OCI-LY3 (cell line): ENCODE measurements around the gene ITGA11.

Experiments used
- H2AFZ ChIP-seq: fragments of 200-600, 300-600 bp; shearing (Covaris generic); 2 replicates; pipeline ENCODE4 v1.6.0; 2014; ENCODE audit warnings: antibody characterized with exemption, low read depth, low read length
- H3K27ac ChIP-seq: fragments of 200-600, 300-600 bp; sonication (generic); 2 replicates; pipeline ENCODE4 v1.5.1; 2014; ENCODE audit warnings: mild to moderate bottlenecking, low read length, moderate library complexity, mixed read lengths
- H3K27me3 ChIP-seq: fragments of 200-600, 300-600 bp; sonication (generic); 2 replicates; pipeline ENCODE4 v1.6.1; 2014; ENCODE audit warnings: low read depth, low read length, mixed read lengths
- H3K36me3 ChIP-seq: fragments of 200-600, 300-600 bp; sonication (generic); replicated peaks from 2 replicates; pipeline ENCODE3; 2014; ENCODE audit warnings: low read depth, low read length, mixed read lengths
- H3K4me1 ChIP-seq: fragments of 300-600, 200-600 bp; sonication (generic); 2 replicates; pipeline ENCODE4 v1.6.1; 2014; ENCODE audit warnings: low read length, mixed read lengths
- H3K4me2 ChIP-seq: fragments of 200-600, 300-600 bp; sonication (generic); 2 replicates; pipeline ENCODE4 v1.6.1; 2014; ENCODE audit warnings: low read length, mixed read lengths
- H3K4me3 ChIP-seq: fragments of 300-600, 200-600 bp; sonication (generic); 2 replicates; pipeline ENCODE4 v1.5.1; 2014; ENCODE audit warnings: antibody characterized with exemption, mild to moderate bottlenecking, low read length, moderate library complexity
- H3K79me2 ChIP-seq: fragments of 300-600, 200-600 bp; shearing (Covaris generic); 2 replicates; pipeline ENCODE4 v1.6.1; 2014; ENCODE audit warnings: mild to moderate bottlenecking, low read length, mixed read lengths
- H3K9ac ChIP-seq: fragments of 300-600, 200-600 bp; shearing (Covaris generic); 2 replicates; pipeline ENCODE4 v1.6.0; 2014; ENCODE audit warnings: mild to moderate bottlenecking, low read length, moderate library complexity
- H3K9me3 ChIP-seq: fragments of 200-600, 300-600 bp; shearing (Covaris generic); 2 replicates; pipeline ENCODE4 v1.6.1; 2014; ENCODE audit warnings: low read length, mixed read lengths; ENCODE audit not compliant: insufficient read depth
- H4K20me1 ChIP-seq: fragments of 200-600, 300-600 bp; sonication (generic); 2 replicates; pipeline ENCODE4 v1.6.1; 2016; ENCODE audit warnings: low read length, mixed read lengths; ENCODE audit not compliant: insufficient read depth
- EZH2phosphoT487 ChIP-seq: fragments of 200-600 bp; shearing (Covaris generic); IDR thresholded peaks from 2 replicates; pipeline ENCODE4 v1.6.1; 2018; ENCODE audit warnings: antibody characterized with exemption, mixed run types, low read depth
- TF ChIP-seq, protein P1 (sequence below): fragments of 200-600, 300-600 bp; sonication (generic); IDR thresholded peaks from 2 replicates; pipeline ENCODE4 v1.5.1; 2014; ENCODE audit warnings: antibody characterized with exemption, low read length, low read depth

Gene ITGA11

GRCh38 chr15:68410466-68411342 lies 21.3 kb downstream of the ITGA11 start:
- Histone ChIP-seq H3K27me3 (no peaks in the 10 kb centered on the region), H3K27ac (no peak overlapping the region)
- no peak for TF ChIP-seq EZH2phosphoT487
- TF ChIP-seq, protein P1, sequence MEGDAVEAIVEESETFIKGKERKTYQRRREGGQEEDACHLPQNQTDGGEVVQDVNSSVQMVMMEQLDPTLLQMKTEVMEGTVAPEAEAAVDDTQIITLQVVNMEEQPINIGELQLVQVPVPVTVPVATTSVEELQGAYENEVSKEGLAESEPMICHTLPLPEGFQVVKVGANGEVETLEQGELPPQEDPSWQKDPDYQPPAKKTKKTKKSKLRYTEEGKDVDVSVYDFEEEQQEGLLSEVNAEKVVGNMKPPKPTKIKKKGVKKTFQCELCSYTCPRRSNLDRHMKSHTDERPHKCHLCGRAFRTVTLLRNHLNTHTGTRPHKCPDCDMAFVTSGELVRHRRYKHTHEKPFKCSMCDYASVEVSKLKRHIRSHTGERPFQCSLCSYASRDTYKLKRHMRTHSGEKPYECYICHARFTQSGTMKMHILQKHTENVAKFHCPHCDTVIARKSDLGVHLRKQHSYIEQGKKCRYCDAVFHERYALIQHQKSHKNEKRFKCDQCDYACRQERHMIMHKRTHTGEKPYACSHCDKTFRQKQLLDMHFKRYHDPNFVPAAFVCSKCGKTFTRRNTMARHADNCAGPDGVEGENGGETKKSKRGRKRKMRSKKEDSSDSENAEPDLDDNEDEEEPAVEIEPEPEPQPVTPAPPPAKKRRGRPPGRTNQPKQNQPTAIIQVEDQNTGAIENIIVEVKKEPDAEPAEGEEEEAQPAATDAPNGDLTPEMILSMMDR, result no peak

GRCh38 chr15:68409736-68410370 lies 22.1 kb downstream of the ITGA11 start:
- no peak overlapping the region for H2AFZ ChIP-seq

More at GRCh38 chr15:68410466-68411342, 21.3 kb downstream of the ITGA11 start:
- no peaks in the 10 kb centered on the region for H3K36me3 ChIP-seq
- no peak overlapping the region for H3K9ac ChIP-seq
- no peak overlapping the region for H3K4me2 ChIP-seq
- H2AFZ ChIP-seq, result no peak overlapping the region
- H4K20me1 ChIP-seq, result no peaks in the 10 kb centered on the region
- no peaks in the 10 kb centered on the region for H3K9me3 ChIP-seq
- H3K4me1 ChIP-seq, result no peaks in the 10 kb centered on the region
- no peak overlapping the region for H3K4me3 ChIP-seq
- H3K79me2 ChIP-seq, result no peaks in the 10 kb centered on the region

DNA sequence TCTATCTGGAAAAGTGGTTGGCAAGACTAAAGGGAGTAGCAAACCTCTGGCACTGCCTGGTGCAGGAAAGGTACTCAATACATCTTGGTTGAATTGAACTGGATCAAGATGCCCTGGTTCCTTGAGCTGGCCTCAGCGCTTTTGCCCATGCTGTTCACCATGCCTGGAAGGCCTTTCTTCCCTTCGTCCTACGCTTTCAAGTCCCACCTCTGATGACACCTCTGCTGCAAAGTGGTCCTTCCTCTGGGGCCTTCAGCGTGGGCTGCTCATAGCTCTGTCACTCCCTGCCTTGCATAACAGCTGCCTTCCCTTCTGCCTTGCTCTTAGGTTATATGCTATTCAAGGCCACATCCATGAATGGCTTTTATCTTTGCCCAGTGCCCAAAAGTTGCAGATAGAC lies 23.0 kb downstream of the ITGA11 start:
- no peaks in the 10 kb centered on the region for H3K27me3 ChIP-seq
- H3K27ac ChIP-seq, result no peak overlapping the region
- H4K20me1 ChIP-seq, result no peaks in the 10 kb centered on the region
- H3K4me2 ChIP-seq, result no peak overlapping the region
- no peaks in the 10 kb centered on the region for H3K4me1 ChIP-seq
- no peak overlapping the region for H3K9ac ChIP-seq
- no peak for TF ChIP-seq EZH2phosphoT487
- TF ChIP-seq, protein P1, result no peak
- no peaks in the 10 kb centered on the region for H3K9me3 ChIP-seq
- H2AFZ ChIP-seq, result no peak overlapping the region
- no peaks in the 10 kb centered on the region for H3K36me3 ChIP-seq
- H3K4me3 ChIP-seq, result no peak overlapping the region
- no peaks in the 10 kb centered on the region for H3K79me2 ChIP-seq

More at GRCh38 chr15:68409736-68410370, 22.1 kb downstream of the ITGA11 start:
- Histone ChIP-seq H3K36me3 (no peaks in the 10 kb centered on the region), H4K20me1 (no peaks in the 10 kb centered on the region), H3K9me3 (no peaks in the 10 kb centered on the region), H3K4me1 (no peaks in the 10 kb centered on the region), H3K79me2 (no peaks in the 10 kb centered on the region), H3K9ac (no peak overlapping the region), H3K4me3 (no peak overlapping the region), H3K27ac (no peak overlapping the region), H3K4me2 (no peak overlapping the region), H3K27me3 (no peaks in the 10 kb centered on the region)
- TF ChIP-seq EZH2phosphoT487, result no peak
- TF ChIP-seq, protein P1, result no peak
